GM06990 (cell line): ENCODE results near the gene SNX13.

Experiments used
- DNase-seq: peaks from one replicate; pipeline ENCODE4 v3.0.0-alpha.2; 2011; ENCODE audit not compliant: insufficient read length; ENCODE audit errors: extremely low read depth
- H3K27me3 ChIP-seq: replicated peaks from 2 replicates; pipeline ENCODE4 v1.6.0; 2011; ENCODE audit warnings: low read length; ENCODE audit not compliant: control insufficient read depth, insufficient read depth
- H3K36me3 ChIP-seq: 2 replicates; pipeline ENCODE4 v1.5.1; 2011; ENCODE audit warnings: low read length; ENCODE audit not compliant: control insufficient read depth, insufficient read depth
- H3K4me3 ChIP-seq: replicated peaks from 2 replicates; pipeline ENCODE4 v1.5.1; 2011; ENCODE audit warnings: low read depth, mild to moderate bottlenecking, control low read depth, low read length
- CTCF ChIP-seq: IDR thresholded peaks from 2 replicates; pipeline ENCODE4 v1.5.1; 2011; ENCODE audit warnings: low read length, control low read depth, mild to moderate bottlenecking, inconsistent platforms; ENCODE audit not compliant: insufficient read depth, poor library complexity, severe bottlenecking

The SNX13 gene

DNA sequence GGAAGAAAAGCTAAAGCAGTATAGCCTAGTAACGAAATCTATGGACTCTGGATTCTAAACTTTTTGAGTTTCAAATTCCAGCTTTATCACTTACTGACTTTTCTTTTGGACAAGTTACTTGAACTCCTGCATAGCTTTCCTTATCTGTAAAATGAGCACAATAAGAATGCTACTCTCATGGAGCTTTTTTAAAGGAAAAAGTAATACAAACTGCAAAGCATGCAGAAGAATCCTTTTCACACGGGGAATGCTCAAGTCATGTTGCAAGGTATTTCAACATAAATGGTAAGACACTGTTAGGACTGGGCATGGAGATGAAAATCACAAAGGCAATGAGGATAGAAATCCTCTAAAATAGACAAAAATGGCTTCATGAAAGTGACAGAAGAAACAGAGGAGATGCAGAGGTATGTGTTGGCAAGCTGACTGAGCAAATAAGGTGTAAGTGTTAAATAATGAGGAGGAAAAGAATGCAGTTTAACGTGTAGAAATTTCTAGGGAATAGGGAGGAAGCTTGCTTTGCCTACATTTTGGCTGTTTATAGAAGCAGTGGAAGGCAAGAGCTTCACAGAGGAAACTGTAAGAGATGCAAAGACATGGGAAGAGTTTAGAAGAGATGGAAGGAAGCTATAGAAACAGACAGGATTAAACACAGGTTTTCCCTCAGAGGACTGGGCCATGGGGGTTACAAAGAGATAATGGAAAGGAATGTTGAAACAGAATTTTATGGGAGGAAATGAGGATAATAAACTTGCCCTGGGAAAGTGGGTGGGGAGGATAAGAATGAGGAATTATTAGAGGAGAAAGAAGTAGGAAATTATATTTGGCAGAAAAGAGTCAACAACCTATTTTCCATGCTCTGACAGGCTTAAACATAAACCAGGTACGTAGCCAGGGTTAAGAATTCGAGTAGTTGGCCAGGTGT is 28.8 kb upstream of the SNX13 start:
- no peaks in the 10 kb centered on the region; the same call in 1 of the 2 replicates for H3K27me3 ChIP-seq
- no peak for DNase-seq
- H3K36me3 ChIP-seq, result no peaks in the 10 kb centered on the region
- TF ChIP-seq CTCF, result no peak
- H3K4me3 ChIP-seq, result no peak overlapping the region

DNA sequence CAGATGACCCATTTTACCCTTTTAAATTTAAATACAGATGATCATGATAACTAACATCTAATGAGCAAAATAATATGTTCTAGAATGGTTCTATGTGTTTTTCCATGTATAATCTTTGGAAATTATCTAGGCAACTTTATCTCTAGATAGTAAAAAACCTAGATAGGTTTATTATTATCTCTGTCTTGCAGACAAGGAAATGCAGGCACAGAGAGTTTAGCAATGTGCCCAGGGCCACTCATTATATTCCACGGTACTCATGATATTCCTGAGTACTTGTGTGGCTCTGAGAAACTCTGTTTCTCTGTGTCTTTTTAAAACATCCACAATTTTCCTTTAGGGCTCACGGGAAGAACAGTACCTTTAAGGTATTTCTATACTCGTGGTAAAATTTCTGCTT is 26.4 kb upstream of the SNX13 start:
- Histone ChIP-seq H3K36me3 (no peaks in the 10 kb centered on the region), H3K4me3 (no peak overlapping the region), H3K27me3 (no peaks in the 10 kb centered on the region; the same call in 1 of the 2 replicates)
- TF ChIP-seq CTCF, result no peak
- no peak for DNase-seq

GRCh38 chr7:17965603-17966002 is 25.3 kb upstream of the SNX13 start:
- TF ChIP-seq CTCF, result no peak
- Histone ChIP-seq H3K27me3 (no peaks in the 10 kb centered on the region; the same call in 1 of the 2 replicates), H3K36me3 (no peaks in the 10 kb centered on the region), H3K4me3 (no peak overlapping the region)
- no peak for DNase-seq

DNA sequence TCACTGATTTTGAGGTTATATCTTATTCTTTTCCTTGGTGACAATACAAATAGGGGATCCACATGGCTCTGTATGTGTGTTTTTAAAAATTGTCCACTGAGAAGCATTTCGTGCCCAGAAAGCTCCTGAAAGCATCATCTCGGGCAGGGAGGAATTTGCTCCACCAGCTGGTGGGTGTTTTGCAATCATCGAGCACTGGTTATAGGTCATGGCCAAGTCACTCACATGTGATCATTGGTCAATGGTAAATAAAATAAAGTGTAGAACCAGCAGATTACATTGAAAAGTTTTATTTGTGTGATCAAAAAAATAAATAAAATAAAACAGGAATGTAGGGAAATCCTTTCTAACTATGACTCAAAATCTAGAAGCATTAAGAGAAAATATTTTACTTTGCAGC is 23.0 kb upstream of the SNX13 start:
- H3K4me3 ChIP-seq, result no peak overlapping the region

GRCh38 chr7:17962652-17963051 is 22.4 kb upstream of the SNX13 start:
- H3K36me3 ChIP-seq, result no peaks in the 10 kb centered on the region
- no peak for TF ChIP-seq CTCF
- DNase-seq, result no peak
- no peak overlapping the region for H3K4me3 ChIP-seq
- H3K27me3 ChIP-seq, result no peaks in the 10 kb centered on the region; the same call in 1 of the 2 replicates

More for the DNA sequence above, 23.0 kb upstream of the SNX13 start:
- Histone ChIP-seq H3K27me3 (no peaks in the 10 kb centered on the region; the same call in 1 of the 2 replicates), H3K36me3 (no peaks in the 10 kb centered on the region)
- DNase-seq, result no peak
- TF ChIP-seq CTCF, result no peak
